MM.1S (cell line): ENCODE measurements around the gene MFRP.

Experiments
- CTCF ChIP-seq: fragments of 300-600 bp; sonication (generic); IDR thresholded peaks from 2 replicates; pipeline ENCODE4 v1.5.1; 2016; ENCODE audit warnings: antibody characterized with exemption, low read length, mixed read lengths
- EZH2 ChIP-seq: fragments of 300-600 bp; sonication (generic); optimal IDR thresholded peaks from 2 replicates; pipeline ENCODE3; 2017; ENCODE audit warnings: low read depth, mild to moderate bottlenecking, antibody characterized with exemption, low read length, mixed read lengths

- TF ChIP-seq CTCF (no peak), EZH2 (no peak)
Measured at GRCh38 chr11:119300198-119300964, 46.1 kb downstream of the MFRP start.
